Activated T-helper 2 cell treated with anti-CD3 and anti-CD28 coated beads, Interferon-gamma antibody, Interleukin-2, Interleukin-4, amounts not matched to agents 10 μg/mL and 5 μg/mL and 100 μg/mL, durations not matched to agents 14 hours and 24 hours and 36 hours (primary cell): ENCODE data around the gene ABHD2. TPM values are rescaled to one million over a fixed set of nuclear protein-coding genes. Genes with fewer than 3 reads are reported as not detected.
A peak's percentile ranks its signal among the peaks of the same experiment; 100 is the strongest.
"Not testable (repeated sequence)": the region's sequence is repeated elsewhere in the genome, so short reads cannot be mapped to it uniquely, and the experiment has no call there.

Source experiments
- DNase-seq: peaks from one replicate; pipeline ENCODE4 v3.0.0; 2021; ENCODE audit warnings: low spot score
- H3K27ac Mint-ChIP-seq: one replicate; pipeline ENCODE4 v1.8.0; 2021; ENCODE audit warnings: mixed read lengths
- H3K27me3 Mint-ChIP-seq: one replicate; pipeline ENCODE4 v1.8.0; 2021; ENCODE audit warnings: low read depth, mixed read lengths
- H3K36me3 Mint-ChIP-seq: one replicate; pipeline ENCODE4 v1.8.0; 2021; ENCODE audit warnings: low read depth, mixed read lengths
- H3K4me1 Mint-ChIP-seq: one replicate; pipeline ENCODE4 v1.8.0; 2021; ENCODE audit warnings: low read depth, mixed read lengths
- H3K4me3 Mint-ChIP-seq: one replicate; pipeline ENCODE4 v1.8.0; 2021; ENCODE audit warnings: low read depth, mild to moderate bottlenecking, moderate library complexity, mixed read lengths
- H3K9me3 Mint-ChIP-seq: one replicate; pipeline ENCODE4 v1.8.0; 2021; ENCODE audit warnings: mixed read lengths
- intact Hi-C: fragments of 100-400 bp; cut with micrococcal nuclease; formaldehyde crosslinking; loops from one replicate; pipeline ENCODE4 v1.15.1; 2023
- total RNA-seq: library from RNA; stranded (reverse); gene quantifications from 2 replicates; pipeline ENCODE4 v1.2.3, GENCODE V29; 2022

Gene ABHD2, protein sequence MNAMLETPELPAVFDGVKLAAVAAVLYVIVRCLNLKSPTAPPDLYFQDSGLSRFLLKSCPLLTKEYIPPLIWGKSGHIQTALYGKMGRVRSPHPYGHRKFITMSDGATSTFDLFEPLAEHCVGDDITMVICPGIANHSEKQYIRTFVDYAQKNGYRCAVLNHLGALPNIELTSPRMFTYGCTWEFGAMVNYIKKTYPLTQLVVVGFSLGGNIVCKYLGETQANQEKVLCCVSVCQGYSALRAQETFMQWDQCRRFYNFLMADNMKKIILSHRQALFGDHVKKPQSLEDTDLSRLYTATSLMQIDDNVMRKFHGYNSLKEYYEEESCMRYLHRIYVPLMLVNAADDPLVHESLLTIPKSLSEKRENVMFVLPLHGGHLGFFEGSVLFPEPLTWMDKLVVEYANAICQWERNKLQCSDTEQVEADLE
- total RNA-seq: 57.2 and 59.3 TPM in 2 replicates

DNA sequence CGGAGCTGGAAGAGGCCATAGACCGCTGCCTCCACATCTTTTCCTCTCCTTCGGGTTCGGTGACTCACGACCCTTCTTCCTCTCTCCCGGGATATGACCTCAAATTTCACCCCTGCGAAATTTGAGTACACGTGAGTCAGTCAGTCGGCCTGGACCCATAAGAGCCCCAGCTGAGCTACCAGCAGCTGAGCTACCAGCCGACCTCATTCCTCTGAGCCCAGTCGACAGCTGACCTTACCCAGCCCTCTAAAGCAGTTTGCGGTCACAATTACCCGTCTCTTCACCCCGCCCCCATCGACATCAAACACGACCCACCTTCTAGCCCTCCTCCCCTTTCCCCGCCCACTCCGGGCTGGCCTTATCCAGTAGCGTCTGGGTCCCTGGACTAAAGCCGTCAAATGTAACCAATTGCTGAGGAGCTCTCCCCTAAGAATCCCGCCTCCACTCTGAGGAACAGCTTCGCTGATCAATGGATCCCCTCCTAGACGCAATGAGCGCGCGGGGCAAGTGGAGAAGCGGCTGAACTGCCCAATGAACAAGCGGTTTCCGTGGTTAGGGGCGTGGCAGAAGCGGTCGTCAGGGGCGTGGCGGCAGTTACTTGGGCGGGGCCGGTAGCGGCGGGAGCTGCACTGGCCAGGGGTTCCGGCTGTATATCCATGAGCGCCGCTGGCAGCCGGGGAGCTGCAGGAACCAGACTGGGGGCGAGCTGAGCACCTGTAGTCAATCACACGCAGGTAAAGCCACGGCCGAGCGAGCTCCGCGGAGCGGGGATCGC is at the start of gene ABHD2:
TSS of gene ABHD2 (plus strand) at position 627 of the 775 bp plus-strand sequence. CDS start 27,872 bp downstream, outside the sequence.
- peak; percentile 99 for DNase-seq
- intact Hi-C loops: loop anchor here (1.0 kb wide), 1 partner anchor 20 kb away; no protein-coding TSS in a partner anchor
- H3K4me1 Mint-ChIP-seq: peaks cover 34% of the 10 kb centered on the region
- H3K36me3 Mint-ChIP-seq: peaks cover 12% of the 10 kb centered on the region
- no peaks in the 10 kb centered on the region for H3K27me3 Mint-ChIP-seq
- H3K9me3 Mint-ChIP-seq: no peaks in the 10 kb centered on the region
- peak within 1 kb of the TSS; percentile 67 for H3K27ac Mint-ChIP-seq
- no peak within 1 kb of the TSS for H3K4me3 Mint-ChIP-seq

DNA sequence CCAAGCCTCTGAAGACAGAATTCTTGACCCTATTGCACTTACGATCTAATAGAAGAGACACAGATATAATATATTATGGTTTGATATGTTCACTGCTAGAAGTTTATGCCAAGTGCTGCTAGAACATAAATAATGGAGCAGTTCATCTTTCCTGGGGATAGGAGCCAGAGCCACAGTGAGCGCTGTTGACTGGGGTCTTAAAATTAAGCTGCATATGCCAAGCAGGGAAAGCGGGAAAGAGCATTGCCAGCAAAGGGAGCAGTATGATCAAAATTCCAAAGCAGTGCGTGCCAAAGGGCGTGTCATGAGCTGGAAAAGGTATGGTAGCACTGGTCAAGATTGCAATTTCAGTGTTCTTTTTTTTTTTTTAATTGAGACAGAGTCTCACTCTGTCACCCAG is 49.1 kb upstream of the ABHD2 start:
- no peaks in the 10 kb centered on the region for H3K36me3 Mint-ChIP-seq
- H3K27me3 Mint-ChIP-seq: peaks cover 28% of the 10 kb centered on the region
- intact Hi-C loops: no loop called here
- no peak overlapping the region for H3K4me3 Mint-ChIP-seq
- H3K27ac Mint-ChIP-seq: no peak overlapping the region
- no peak for DNase-seq
- no peaks in the 10 kb centered on the region for H3K9me3 Mint-ChIP-seq
- no peaks in the 10 kb centered on the region for H3K4me1 Mint-ChIP-seq

DNA sequence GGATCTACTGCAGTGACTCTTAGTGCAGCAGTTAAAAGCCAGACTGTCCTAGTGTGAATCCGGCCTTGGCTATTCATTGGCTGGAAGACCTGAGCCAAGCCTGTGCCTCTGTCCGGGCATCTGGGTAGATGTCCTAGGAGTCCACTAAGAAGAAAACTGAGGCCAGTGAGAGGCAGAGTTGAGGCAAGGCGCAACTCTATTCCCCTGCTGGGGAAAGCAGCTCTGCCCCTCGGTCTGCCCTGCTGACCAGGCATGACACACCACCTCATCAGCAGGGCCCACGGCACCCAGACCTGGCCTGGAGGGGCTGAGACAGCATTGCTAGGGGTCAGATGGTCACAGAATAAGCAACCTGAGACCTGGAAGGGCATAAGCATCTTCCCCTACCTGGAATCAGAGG is 46.7 kb upstream of the ABHD2 start:
- H3K4me1 Mint-ChIP-seq: no peaks in the 10 kb centered on the region
- intact Hi-C loops: no loop called here
- no peaks in the 10 kb centered on the region for H3K9me3 Mint-ChIP-seq
- no peak for DNase-seq
- no peak overlapping the region for H3K4me3 Mint-ChIP-seq
- no peaks in the 10 kb centered on the region for H3K36me3 Mint-ChIP-seq
- H3K27ac Mint-ChIP-seq: no peak overlapping the region
- peaks cover 15% of the 10 kb centered on the region for H3K27me3 Mint-ChIP-seq

DNA sequence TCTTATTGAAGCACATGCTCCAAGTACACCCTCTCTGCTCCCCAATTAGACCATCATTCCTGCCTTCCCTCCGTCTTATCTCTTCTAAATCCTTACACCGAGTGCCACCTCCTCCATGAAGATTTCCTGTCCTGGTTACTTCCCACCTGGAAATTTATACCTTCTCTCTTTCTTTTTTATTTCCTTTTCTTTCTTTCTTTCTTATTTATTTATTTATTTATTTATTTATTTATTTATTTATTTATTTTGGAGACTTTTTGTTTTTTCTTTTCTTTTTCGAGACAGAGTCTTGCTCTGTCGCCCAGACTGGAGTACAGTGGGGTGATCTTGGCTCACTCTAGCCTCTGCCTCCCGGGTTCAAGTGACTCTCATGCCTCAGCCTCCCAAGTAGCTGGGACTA is 45.9 kb upstream of the ABHD2 start:
- Mint-ChIP-seq H3K9me3 (no peaks in the 10 kb centered on the region), H3K4me3 (no peak overlapping the region), H3K36me3 (no peaks in the 10 kb centered on the region), H3K27ac (no peak overlapping the region), H3K27me3 (peaks cover 13% of the 10 kb centered on the region), H3K4me1 (no peaks in the 10 kb centered on the region)
- intact Hi-C loops: no loop called here
- DNase-seq: no peak

DNA sequence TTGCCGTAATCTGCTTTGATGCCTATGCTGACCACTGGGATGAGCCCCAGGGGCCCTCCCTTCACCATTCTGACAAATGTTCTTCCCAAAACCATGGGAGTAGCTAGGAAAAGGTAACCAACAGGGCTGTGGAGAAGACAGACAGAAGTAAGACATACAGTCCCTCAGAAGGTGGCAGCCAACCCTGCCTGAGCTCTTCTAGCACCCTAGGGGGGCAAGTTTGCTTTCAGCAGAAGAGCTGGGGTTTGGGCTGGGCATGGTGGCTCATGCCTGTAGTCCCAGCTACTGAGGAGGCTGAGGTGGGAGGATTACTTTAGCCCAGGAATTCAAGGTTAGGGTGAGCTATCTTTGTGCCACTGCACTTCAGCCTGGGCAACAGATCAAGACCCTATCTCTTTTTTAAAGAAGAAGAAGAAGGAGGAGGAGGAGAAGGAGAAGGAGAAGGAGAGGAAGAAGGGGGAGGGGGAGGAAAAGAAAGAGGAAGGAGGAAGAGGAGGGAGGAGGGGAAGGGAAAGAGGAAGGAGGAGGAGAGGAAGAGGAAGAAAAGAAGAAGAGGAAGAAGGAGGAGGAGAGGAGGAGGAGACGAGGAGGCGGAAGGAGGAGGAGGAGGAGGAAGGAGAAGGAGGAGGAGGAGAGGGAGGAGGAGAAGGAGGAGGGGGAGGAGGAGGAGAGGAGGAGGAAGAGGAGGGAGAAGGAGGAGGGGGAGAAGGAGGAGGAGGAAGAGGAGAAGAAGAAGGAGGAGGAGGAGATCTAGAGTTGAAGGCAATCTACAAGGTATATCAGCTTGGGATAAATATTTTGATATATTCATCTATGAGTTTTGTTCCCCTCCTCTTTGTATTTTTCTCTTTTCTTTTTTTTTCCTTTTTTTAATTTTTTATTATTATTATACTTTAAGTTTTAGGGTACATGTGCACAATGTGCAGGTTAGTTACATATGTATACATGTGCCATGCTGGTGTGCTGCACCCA is 44.9 kb upstream of the ABHD2 start:
- Mint-ChIP-seq H3K27me3 (peaks cover 5% of the 10 kb centered on the region), H3K36me3 (no peaks in the 10 kb centered on the region)
- intact Hi-C loops: no loop called here

DNA sequence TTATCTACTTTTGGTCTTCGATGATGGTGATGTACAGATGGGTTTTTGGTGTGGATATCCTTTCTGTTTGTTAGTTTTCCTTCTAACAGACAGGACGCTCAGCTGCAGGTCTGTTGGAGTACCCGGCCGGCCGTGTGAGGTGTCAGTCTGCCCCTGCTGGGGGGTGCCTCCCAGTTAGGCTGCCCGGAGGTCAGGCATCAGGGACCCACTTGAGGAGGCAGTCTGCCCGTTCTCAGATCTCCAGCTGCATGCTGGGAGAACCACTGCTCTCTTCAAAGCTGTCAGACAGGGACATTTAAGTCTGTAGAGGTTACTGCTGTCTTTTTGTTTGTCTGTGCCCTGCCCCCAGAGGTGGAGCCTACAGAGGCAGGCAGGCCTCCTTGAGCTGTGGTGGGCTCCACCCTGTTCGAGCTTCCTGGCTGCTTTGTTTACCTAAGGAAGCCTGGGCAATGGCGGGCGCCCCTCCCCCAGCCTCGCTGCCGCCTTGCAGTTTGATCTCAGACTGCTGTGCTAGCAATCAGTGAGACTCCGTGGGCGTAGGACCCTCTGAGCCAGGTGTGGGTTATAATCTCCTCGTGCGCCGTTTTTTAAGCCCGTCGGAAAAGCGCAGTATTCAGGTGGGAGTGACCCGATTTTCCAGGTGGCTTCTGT is 39.1 kb upstream of the ABHD2 start:
- H3K4me3 Mint-ChIP-seq, H3K27me3 Mint-ChIP-seq, H3K36me3 Mint-ChIP-seq, H3K27ac Mint-ChIP-seq, DNase-seq, intact Hi-C loops, H3K9me3 Mint-ChIP-seq, H3K4me1 Mint-ChIP-seq: not testable (repeated sequence)

More for the DNA sequence above, 44.9 kb upstream of the ABHD2 start:
- Mint-ChIP-seq H3K4me3 (no peak overlapping the region), H3K27ac (no peak overlapping the region), H3K9me3 (no peaks in the 10 kb centered on the region), H3K4me1 (no peaks in the 10 kb centered on the region)
- no peak for DNase-seq

DNA sequence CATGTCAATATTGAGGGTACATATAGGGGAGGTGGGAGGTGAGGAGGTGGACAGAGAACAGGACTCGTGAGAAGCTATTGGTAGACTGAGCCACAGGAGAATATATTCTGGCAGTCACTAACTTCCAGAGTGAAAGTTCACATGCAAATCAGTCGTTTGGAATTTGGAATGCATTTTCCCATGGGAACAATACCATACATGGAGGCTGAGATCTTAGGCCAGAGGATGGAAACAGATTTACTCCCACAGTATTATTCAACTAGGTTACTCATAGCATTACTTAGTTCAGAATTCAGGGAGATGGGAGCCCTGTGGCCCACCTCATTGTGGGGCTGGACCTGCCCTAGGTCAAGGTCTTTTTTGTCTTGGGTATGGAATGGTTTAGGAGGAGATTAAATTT is 36.4 kb upstream of the ABHD2 start:
- no peak for DNase-seq
- intact Hi-C loops: no loop called here
- H3K27me3 Mint-ChIP-seq: no peaks in the 10 kb centered on the region
- H3K36me3 Mint-ChIP-seq: no peaks in the 10 kb centered on the region
- no peak overlapping the region for H3K4me3 Mint-ChIP-seq
- H3K27ac Mint-ChIP-seq: no peak overlapping the region
- H3K4me1 Mint-ChIP-seq: no peaks in the 10 kb centered on the region
- no peaks in the 10 kb centered on the region for H3K9me3 Mint-ChIP-seq

DNA sequence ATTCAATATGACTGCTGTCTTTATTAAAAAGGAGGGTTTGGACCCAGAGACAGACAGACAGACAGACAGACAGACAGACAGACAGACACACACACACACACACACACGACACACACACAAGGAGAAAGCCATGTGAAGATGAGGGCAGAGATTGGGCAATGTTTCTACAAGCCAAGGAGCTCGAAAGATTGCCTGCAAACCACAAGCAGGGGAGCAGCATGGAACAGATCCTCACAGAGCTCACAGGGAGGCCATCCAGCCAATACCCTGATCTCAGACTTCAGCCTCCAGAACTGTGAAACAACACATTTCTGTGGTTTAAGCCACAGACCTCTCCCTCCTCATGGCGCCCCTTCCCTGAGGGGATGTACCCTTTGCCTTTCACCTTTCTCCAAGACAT is 35.8 kb upstream of the ABHD2 start:
- intact Hi-C loops: no loop called here
- Mint-ChIP-seq H3K27ac (no peak overlapping the region), H3K36me3 (no peaks in the 10 kb centered on the region), H3K4me1 (peaks cover 4% of the 10 kb centered on the region), H3K4me3 (no peak overlapping the region), H3K9me3 (no peaks in the 10 kb centered on the region), H3K27me3 (no peaks in the 10 kb centered on the region)
- no peak for DNase-seq

DNA sequence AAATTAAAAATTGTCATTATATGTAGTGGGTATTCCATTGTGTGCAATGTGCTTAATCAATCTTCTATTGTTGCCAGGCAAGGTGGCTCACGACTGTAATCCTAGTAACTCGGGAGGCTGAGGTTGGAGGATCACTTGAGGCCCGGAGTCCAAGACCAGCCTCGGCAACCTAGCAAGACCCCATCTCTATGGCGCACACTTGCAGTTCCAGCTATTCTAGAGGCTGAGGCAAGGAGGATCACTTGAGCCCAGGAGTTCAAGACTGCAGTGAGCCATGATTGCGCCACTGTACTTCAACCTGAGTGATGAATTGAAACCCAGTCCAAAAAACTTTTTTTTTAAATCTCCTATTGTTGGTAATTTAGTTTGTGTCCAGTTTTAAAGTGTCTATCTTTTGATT is 33.4 kb upstream of the ABHD2 start:
- no peak for DNase-seq
- Mint-ChIP-seq H3K36me3 (no peaks in the 10 kb centered on the region), H3K9me3 (no peaks in the 10 kb centered on the region), H3K27ac (no peak overlapping the region), H3K4me3 (no peak overlapping the region), H3K27me3 (no peaks in the 10 kb centered on the region), H3K4me1 (peaks cover 7% of the 10 kb centered on the region)
- intact Hi-C loops: no loop called here

DNA sequence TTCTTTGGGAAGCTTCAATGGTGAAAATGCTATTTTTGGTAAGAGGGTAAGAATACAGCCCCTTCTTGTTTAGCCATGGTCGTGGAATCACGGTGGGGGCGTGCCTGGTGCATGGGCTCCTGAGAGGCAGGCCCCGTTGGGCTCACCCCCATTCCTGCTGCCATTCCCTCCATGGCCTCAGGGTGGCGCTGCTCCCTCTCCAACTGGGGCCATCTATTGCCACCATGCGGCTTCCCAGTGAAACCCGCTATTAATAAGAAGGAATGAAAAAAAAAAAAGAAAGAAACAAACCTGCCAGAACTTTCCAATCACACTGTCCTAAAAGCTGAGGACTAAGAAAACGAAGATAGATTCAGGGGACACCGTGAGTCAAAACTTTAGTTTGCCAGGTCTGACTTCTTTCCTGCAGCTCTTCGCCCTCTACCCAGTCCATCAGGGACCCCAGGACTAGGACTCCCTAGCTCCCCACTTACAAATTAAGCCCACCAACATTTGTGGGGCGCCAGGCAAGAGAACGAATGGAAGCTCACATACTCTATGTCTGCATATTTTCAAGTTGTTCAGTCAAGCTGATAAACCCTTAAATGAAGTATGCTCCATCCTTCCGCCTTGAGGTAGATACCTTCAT is 30.6 kb upstream of the ABHD2 start:
- Mint-ChIP-seq H3K36me3 (no peaks in the 10 kb centered on the region), H3K27me3 (no peaks in the 10 kb centered on the region), H3K9me3 (no peaks in the 10 kb centered on the region), H3K4me1 (peaks cover 7% of the 10 kb centered on the region), H3K4me3 (no peak overlapping the region), H3K27ac (no peak overlapping the region)
- DNase-seq: peak; percentile 72
- intact Hi-C loops: loop anchor here (1.0 kb wide), 2 partner anchors 72 to 120 kb away; no protein-coding TSS in a partner anchor

DNA sequence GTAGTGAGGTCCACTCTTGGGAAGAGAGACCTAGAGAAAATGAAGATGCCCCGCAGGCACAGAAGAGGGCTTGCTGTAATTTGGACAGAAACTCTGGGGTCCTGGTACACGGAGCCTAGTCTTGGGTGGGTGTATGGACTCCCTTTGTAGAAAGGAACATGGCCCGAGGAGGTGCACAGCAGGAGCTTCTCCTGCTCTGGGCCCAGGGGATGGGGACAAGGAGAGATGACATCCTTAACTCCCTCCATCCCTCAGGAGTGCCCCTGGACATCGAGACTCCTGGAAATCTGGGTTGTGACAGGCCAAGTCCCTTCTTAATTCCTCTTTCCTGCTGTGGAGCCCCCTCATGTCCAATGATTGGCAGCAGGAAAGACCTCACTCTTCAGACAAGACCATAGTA is 29.9 kb upstream of the ABHD2 start:
- no peak for DNase-seq
- Mint-ChIP-seq H3K36me3 (no peaks in the 10 kb centered on the region), H3K27me3 (no peaks in the 10 kb centered on the region), H3K9me3 (no peaks in the 10 kb centered on the region), H3K27ac (no peak overlapping the region), H3K4me1 (peaks cover 7% of the 10 kb centered on the region), H3K4me3 (no peak overlapping the region)
- intact Hi-C loops: no loop called here
